HepG2 (cell line): Measurements from ENCODE around the gene RPGRIP1.

Source experiments
- BCLAF1 ChIP-seq: fragments of 450-650 bp; IDR thresholded peaks from 2 replicates; pipeline ENCODE4 v1.6.1; 2017; ENCODE audit warnings: mild to moderate bottlenecking
- CTCF ChIP-seq: sonication (generic); formaldehyde crosslinking; IDR thresholded peaks from 2 replicates; pipeline ENCODE4 v1.5.0; 2020; ENCODE audit warnings: mild to moderate bottlenecking, missing genetic modification reagents, moderate library complexity
- EZH2 ChIP-seq: conservative IDR thresholded peaks from 2 replicates; pipeline ENCODE4 v1.6.1; 2012; ENCODE audit warnings: mild to moderate bottlenecking, low read depth, low read length, moderate library complexity
- FOXP1 ChIP-seq, 2 experiments: fragments of 450-650 bp in 1 of 2; IDR thresholded peaks; 2 replicates each; pipeline ENCODE4 v1.6.1; 2017 to 2018; ENCODE audit warnings: antibody characterized with exemption in 1 of 2
- JUND ChIP-seq: sonication (generic); formaldehyde crosslinking; IDR thresholded peaks from 2 replicates; pipeline ENCODE4 v1.8.0; 2022; ENCODE audit warnings: mild to moderate bottlenecking, missing genetic modification reagents
- PHB2 ChIP-seq: fragments of 450-650 bp; IDR thresholded peaks from 2 replicates; pipeline ENCODE4 v1.6.1; 2018; ENCODE audit not compliant: partially characterized antibody
- ZBTB10 ChIP-seq: sonication (generic); formaldehyde crosslinking; IDR thresholded peaks from 2 replicates; pipeline ENCODE4 v1.4.0; 2020; ENCODE audit warnings: missing genetic modification reagents, borderline replicate concordance
- ZNF740 ChIP-seq: sonication (generic); formaldehyde crosslinking; IDR thresholded peaks from 2 replicates; pipeline ENCODE4 v1.4.0; 2020; ENCODE audit warnings: missing genetic modification reagents
- ZNF761 ChIP-seq: sonication (generic); formaldehyde crosslinking; conservative IDR thresholded peaks from 2 replicates; pipeline ENCODE4 v1.4.0; 2020; ENCODE audit warnings: mild to moderate bottlenecking, missing genetic modification reagents
- TF ChIP-seq, protein P1 (sequence below): sonication (generic); formaldehyde crosslinking; conservative IDR thresholded peaks from 2 replicates; pipeline ENCODE4 v1.4.0; 2020; ENCODE audit warnings: missing genetic modification reagents
- TF ChIP-seq, protein P2 (sequence below): sonication (generic); formaldehyde crosslinking; IDR thresholded peaks from 2 replicates; pipeline ENCODE4 v1.8.1; 2023; ENCODE audit warnings: missing genetic modification reagents, inconsistent platforms, borderline replicate concordance

GRCh38 chr14:21269252-21270046, 10.4 kb upstream of the RPGRIP1 start, which contains the start of gene HNRNPC:
- TF ChIP-seq BCLAF1 (no peak), ZNF761 (CRISPR knock-in tag) (peak; percentile 57), CTCF (CRISPR knock-in tag) (no peak), ZNF740 (CRISPR knock-in tag) (peak; percentile 84), FOXP1 (IDR thresholded peaks at IDR 0.05) (no peak), FOXP1 (CRISPR knock-in tag; IDR thresholded peaks at IDR 0.05) (peak; percentile 8; the same call in 1 of the 2 replicates), EZH2 (no peak), ZBTB10 (CRISPR knock-in tag) (no peak), PHB2 (no peak), JUND (CRISPR knock-in tag) (0 out of 2 replicates have a peak, but pooled peaks have one; percentile 42)
- TF ChIP-seq, protein P1, sequence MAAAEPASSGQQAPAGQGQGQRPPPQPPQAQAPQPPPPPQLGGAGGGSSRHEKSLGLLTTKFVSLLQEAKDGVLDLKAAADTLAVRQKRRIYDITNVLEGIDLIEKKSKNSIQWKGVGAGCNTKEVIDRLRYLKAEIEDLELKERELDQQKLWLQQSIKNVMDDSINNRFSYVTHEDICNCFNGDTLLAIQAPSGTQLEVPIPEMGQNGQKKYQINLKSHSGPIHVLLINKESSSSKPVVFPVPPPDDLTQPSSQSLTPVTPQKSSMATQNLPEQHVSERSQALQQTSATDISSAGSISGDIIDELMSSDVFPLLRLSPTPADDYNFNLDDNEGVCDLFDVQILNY (CRISPR knock-in tag), result peak; percentile 69; the same call in 1 of the 2 replicates
- TF ChIP-seq, protein P2, sequence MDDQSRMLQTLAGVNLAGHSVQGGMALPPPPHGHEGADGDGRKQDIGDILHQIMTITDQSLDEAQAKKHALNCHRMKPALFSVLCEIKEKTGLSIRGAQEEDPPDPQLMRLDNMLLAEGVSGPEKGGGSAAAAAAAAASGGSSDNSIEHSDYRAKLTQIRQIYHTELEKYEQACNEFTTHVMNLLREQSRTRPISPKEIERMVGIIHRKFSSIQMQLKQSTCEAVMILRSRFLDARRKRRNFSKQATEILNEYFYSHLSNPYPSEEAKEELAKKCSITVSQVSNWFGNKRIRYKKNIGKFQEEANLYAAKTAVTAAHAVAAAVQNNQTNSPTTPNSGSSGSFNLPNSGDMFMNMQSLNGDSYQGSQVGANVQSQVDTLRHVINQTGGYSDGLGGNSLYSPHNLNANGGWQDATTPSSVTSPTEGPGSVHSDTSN (CRISPR knock-in tag), result peak; percentile 99
